Activated naive CD4-positive, alpha-beta T cell treated with anti-CD3 and anti-CD28 coated beads for 36 hours (primary cell): ENCODE results near the gene METTL24. TPM values are rescaled to one million over a fixed set of nuclear protein-coding genes. Genes with fewer than 3 reads are reported as not detected.

Experiments
- CTCF ChIA-PET: fragments of 350-600 bp; sonication (Branson Sonifier 250); formaldehyde crosslinking; loops from one replicate; lab custom pipeline; 2021; ENCODE audit warnings: antibody characterized with exemption; lab: Charles Lee
- DNase-seq: peaks from one replicate; pipeline ENCODE4 v3.0.0-alpha.2; 2020
- H3K27ac Mint-ChIP-seq: one replicate; pipeline ENCODE4 v1.8.0; 2021; ENCODE audit warnings: mild to moderate bottlenecking, mixed read lengths
- H3K27me3 Mint-ChIP-seq: one replicate; pipeline ENCODE4 v1.8.0; 2021; ENCODE audit warnings: low read depth, mixed read lengths
- H3K36me3 Mint-ChIP-seq: one replicate; pipeline ENCODE4 v1.8.0; 2021; ENCODE audit warnings: low read depth, mixed read lengths
- H3K4me1 Mint-ChIP-seq: one replicate; pipeline ENCODE4 v1.8.0; 2021; ENCODE audit warnings: low read depth, mixed read lengths
- H3K4me3 Mint-ChIP-seq: one replicate; pipeline ENCODE4 v1.8.0; 2021; ENCODE audit warnings: mild to moderate bottlenecking, moderate library complexity, mixed read lengths
- H3K9me3 Mint-ChIP-seq: one replicate; pipeline ENCODE4 v1.8.0; 2021; ENCODE audit warnings: mixed read lengths
- intact Hi-C: fragments of 100-400 bp; cut with micrococcal nuclease; formaldehyde crosslinking; loops from one replicate; pipeline ENCODE4 v1.15.1; 2023
- total RNA-seq, 2 experiments: library from RNA; stranded (reverse); gene quantifications; one replicate each; pipeline ENCODE4 v1.2.3, GENCODE V29; 2021

Gene METTL24
- total RNA-seq, 2 experiments from 2014 or later: not detected

DNA sequence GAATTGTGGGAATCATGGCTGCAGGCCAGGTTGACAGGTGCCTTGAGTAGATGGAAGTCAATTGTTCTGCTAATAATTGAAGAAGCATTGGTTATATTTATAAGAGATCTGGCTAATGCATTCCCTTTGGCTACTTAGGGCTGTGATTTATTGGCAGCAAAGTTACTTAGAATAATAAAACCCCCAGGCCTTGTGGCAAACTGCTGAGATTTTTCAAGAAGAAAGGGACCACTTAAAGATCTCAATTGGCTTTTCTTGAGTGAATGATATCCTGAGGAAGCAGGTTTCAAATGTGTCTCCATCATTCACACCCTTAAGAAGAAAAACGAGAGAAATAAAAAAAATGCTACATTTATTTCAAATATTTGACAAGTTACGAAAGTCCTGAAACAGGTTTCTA, 29.8 kb upstream of the METTL24 start:
- Mint-ChIP-seq H3K9me3 (no peaks in the 10 kb centered on the region), H3K4me3 (no peak overlapping the region), H3K36me3 (no peaks in the 10 kb centered on the region), H3K4me1 (peaks cover 6% of the 10 kb centered on the region), H3K27ac (no peak overlapping the region), H3K27me3 (no peaks in the 10 kb centered on the region)
- no peak for DNase-seq
- intact Hi-C loops: no loop called here
- CTCF ChIA-PET: interaction anchor here (6.2 kb wide), 1 partner anchor 348 kb away, joined by 74 read pairs; no protein-coding TSS in a partner anchor

DNA sequence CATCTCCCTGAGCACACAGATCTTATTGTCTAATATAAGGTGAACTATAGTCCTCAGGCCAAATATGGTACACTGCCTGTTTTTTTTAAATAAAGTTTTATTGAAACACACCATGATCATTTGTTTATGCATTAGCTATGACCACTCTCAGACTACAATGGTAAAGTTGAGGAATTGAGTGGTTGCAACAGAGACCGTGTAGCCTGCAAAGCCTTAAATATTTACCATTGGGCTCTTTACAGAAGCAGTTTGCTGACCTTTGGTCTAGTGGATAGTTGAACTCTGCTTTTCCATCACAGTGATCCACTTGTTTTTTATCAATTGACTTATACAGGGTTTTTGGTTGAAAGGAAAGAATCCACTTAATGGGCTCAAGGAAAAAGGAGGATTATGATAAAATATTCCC, 27.3 kb upstream of the METTL24 start:
- H3K4me3 Mint-ChIP-seq: no peak overlapping the region
- H3K9me3 Mint-ChIP-seq: peaks cover 2% of the 10 kb centered on the region
- DNase-seq: no peak
- peaks cover 3% of the 10 kb centered on the region for H3K27me3 Mint-ChIP-seq
- H3K36me3 Mint-ChIP-seq: no peaks in the 10 kb centered on the region
- CTCF ChIA-PET: interaction anchor here (0.6 to 1.6 kb wide), 4 partner anchors 91 to 858 kb away, joined by 3 to 5 read pairs (median 4); no protein-coding TSS in a partner anchor
- intact Hi-C loops: no loop called here
- peaks cover 3% of the 10 kb centered on the region for H3K4me1 Mint-ChIP-seq
- H3K27ac Mint-ChIP-seq: no peak overlapping the region

DNA sequence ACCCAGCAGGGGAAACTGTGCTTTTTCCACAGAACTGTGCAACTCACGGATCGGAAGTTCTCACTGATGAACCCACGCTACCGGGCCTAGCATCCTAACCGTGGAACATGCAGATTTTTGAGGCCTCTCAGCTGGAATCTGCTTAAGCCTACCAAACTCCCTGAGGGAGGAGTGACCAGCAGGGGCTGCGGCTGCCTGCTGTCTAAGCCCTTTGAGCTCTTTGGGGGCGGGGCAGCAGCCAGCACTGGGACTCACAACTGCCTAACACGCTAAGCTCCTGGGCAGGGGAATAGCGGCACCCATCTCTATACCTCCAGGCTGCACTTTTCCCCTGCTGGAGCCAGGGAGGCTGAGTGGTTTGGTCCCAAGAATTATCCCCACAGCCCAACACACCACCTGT, 20.4 kb upstream of the METTL24 start:
- Mint-ChIP-seq H3K9me3 (peaks cover 2% of the 10 kb centered on the region), H3K36me3 (no peaks in the 10 kb centered on the region), H3K27ac (no peak overlapping the region), H3K27me3 (peaks cover 3% of the 10 kb centered on the region), H3K4me3 (no peak overlapping the region), H3K4me1 (no peaks in the 10 kb centered on the region)
- DNase-seq: no peak
- CTCF ChIA-PET: no interaction called here
- intact Hi-C loops: no loop called here

GRCh38 chr6:110369066-110369465, 10.9 kb upstream of the METTL24 start:
- Mint-ChIP-seq H3K9me3 (no peaks in the 10 kb centered on the region), H3K4me1 (peaks cover 20% of the 10 kb centered on the region), H3K36me3 (no peaks in the 10 kb centered on the region), H3K27me3 (peaks cover 3% of the 10 kb centered on the region), H3K27ac (no peak overlapping the region), H3K4me3 (no peak overlapping the region)
- CTCF ChIA-PET: no interaction called here
- intact Hi-C loops: no loop called here
- DNase-seq: no peak

- no peaks in the 10 kb centered on the region for H3K36me3 Mint-ChIP-seq
- no peak for DNase-seq
- CTCF ChIA-PET: no interaction called here
- no peak overlapping the region for H3K4me3 Mint-ChIP-seq
- H3K27ac Mint-ChIP-seq: no peak overlapping the region
- intact Hi-C loops: no loop called here
- peaks cover 20% of the 10 kb centered on the region for H3K4me1 Mint-ChIP-seq
- peaks cover 3% of the 10 kb centered on the region for H3K27me3 Mint-ChIP-seq
- H3K9me3 Mint-ChIP-seq: no peaks in the 10 kb centered on the region
These were observed 10.1 kb upstream of the METTL24 start for GRCh38 chr6:110368284-110368683.

GRCh38 chr6:110367825-110368224, 9.7 kb upstream of the METTL24 start:
- CTCF ChIA-PET: interaction anchor here (1.1 kb wide), 1 partner anchor 190 kb away, joined by 4 read pairs; no protein-coding TSS in a partner anchor
- peaks cover 20% of the 10 kb centered on the region for H3K4me1 Mint-ChIP-seq
- no peaks in the 10 kb centered on the region for H3K9me3 Mint-ChIP-seq
- no peak overlapping the region for H3K4me3 Mint-ChIP-seq
- peaks cover 3% of the 10 kb centered on the region for H3K27me3 Mint-ChIP-seq
- no peaks in the 10 kb centered on the region for H3K36me3 Mint-ChIP-seq
- intact Hi-C loops: no loop called here
- H3K27ac Mint-ChIP-seq: no peak overlapping the region
- DNase-seq: no peak

DNA sequence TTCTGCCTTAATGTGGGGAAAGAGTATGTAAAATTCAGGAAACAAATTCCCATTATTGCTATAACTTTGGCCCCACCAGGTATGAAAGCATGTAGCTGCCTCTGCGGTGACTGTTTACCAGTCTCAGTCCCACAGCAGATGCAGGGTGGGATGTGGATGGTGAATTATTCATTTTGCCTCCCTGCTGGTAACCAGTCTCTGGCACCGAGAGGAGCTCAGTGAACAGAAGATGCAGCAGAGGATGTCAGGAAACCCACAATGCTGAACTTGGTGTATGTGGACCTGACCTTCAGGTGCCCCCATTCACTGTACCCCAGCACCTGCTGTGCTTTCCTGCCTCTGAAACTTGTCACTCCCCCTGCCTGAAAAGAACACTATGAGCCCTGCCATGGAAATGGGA, 8.8 kb upstream of the METTL24 start:
- Mint-ChIP-seq H3K27ac (no peak overlapping the region), H3K9me3 (no peaks in the 10 kb centered on the region), H3K27me3 (peaks cover 4% of the 10 kb centered on the region), H3K4me1 (peaks cover 20% of the 10 kb centered on the region), H3K4me3 (no peak overlapping the region), H3K36me3 (no peaks in the 10 kb centered on the region)
- CTCF ChIA-PET: interaction anchor here (1.1 kb wide), 2 partner anchors 189 to 328 kb away, joined by 3 to 4 read pairs; no protein-coding TSS in a partner anchor
- DNase-seq: no peak
- intact Hi-C loops: no loop called here

DNA sequence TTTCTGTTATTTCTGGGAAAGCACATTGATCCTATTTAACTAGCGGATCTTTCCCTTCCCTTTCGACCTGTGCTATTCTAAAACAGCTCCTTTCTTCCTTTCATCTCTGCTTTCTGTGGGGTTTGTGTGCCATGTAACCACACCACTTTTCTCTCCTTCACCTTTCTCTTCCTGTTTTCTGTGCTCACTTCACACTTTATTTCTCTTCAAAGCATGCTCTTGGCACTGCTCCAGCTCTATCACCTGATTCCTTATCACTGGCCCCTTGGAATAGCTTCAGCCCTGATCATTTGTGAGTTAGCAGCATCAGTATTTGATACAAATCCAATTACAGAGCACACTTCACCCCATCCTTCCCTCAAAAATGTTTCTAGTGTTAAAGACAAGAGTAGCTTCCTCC, 8.1 kb upstream of the METTL24 start:
- CTCF ChIA-PET: interaction anchor here (0.6 to 1.1 kb wide), 3 partner anchors 24 to 327 kb away, joined by 3 to 5 read pairs (median 4); no protein-coding TSS in a partner anchor
- H3K36me3 Mint-ChIP-seq: no peaks in the 10 kb centered on the region
- intact Hi-C loops: no loop called here
- H3K4me1 Mint-ChIP-seq: peaks cover 20% of the 10 kb centered on the region
- DNase-seq: peak; percentile 17
- no peak overlapping the region for H3K4me3 Mint-ChIP-seq
- H3K27me3 Mint-ChIP-seq: peaks cover 4% of the 10 kb centered on the region
- H3K27ac Mint-ChIP-seq: no peak overlapping the region
- no peaks in the 10 kb centered on the region for H3K9me3 Mint-ChIP-seq

DNA sequence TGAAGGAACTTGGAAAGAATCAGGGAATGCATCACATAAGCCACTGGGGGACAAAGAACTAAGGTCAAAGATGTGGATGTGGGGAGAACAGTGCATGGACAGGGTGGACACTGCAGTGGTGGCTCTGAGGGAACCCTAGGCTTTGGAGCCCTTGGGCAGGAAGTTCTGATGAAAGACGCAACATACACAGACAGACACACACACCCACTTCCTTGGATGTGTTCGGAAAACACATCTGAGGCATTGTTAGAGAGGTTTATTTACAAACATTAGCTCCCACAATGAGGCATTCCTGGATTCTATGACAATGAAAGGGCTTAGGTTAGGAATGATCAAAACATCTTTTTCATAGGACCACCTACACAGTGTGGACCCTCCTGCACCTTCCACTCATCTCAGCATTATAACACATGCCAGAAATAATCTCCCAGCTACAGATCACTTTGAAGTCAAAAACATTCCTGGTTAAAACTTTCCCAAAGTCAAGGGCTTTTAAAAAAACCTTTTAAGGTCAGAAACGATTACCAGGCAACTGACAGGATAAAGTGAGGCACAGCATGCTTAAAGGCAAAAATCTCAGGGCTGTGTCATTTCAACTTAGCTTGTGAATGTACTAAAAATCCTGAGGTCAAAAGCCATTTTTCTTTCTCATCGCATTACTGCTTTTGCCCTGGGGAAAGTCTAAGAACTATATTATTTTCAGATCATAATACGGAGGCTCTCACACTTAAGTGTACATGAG, 6.4 kb upstream of the METTL24 start:
- Mint-ChIP-seq H3K36me3 (no peaks in the 10 kb centered on the region), H3K27me3 (peaks cover 4% of the 10 kb centered on the region), H3K4me1 (peaks cover 20% of the 10 kb centered on the region), H3K4me3 (no peak overlapping the region), H3K9me3 (no peaks in the 10 kb centered on the region), H3K27ac (no peak overlapping the region)
- intact Hi-C loops: no loop called here
- CTCF ChIA-PET: interaction anchor here (0.6 to 1.4 kb wide), 2 partner anchors 27 to 73 kb away, joined by 3 to 5 read pairs; no protein-coding TSS in a partner anchor
- DNase-seq: no peak

DNA sequence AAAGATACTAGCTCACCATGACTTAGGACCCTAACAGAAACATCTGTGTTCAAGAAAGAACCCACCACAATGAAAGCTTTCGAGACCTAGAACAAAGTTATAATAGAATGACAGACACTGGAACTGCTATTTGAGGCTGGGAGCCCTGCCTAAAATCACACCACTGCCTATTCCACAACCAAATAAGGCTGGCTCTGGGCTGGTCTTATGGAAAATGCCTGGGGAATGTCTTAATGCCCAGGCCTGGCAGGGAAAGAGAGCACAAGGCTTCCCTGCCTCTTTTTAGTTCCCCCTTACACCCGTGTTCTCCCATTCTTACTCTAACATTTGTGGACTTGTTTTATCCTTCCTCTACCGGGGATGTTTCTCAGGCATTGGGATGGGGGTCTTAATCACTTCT, 5.6 kb upstream of the METTL24 start:
- H3K9me3 Mint-ChIP-seq: no peaks in the 10 kb centered on the region
- no peaks in the 10 kb centered on the region for H3K36me3 Mint-ChIP-seq
- H3K27ac Mint-ChIP-seq: no peak overlapping the region
- intact Hi-C loops: no loop called here
- H3K4me3 Mint-ChIP-seq: no peak overlapping the region
- DNase-seq: no peak
- peaks cover 10% of the 10 kb centered on the region for H3K27me3 Mint-ChIP-seq
- CTCF ChIA-PET: no interaction called here
- peaks cover 20% of the 10 kb centered on the region for H3K4me1 Mint-ChIP-seq

DNA sequence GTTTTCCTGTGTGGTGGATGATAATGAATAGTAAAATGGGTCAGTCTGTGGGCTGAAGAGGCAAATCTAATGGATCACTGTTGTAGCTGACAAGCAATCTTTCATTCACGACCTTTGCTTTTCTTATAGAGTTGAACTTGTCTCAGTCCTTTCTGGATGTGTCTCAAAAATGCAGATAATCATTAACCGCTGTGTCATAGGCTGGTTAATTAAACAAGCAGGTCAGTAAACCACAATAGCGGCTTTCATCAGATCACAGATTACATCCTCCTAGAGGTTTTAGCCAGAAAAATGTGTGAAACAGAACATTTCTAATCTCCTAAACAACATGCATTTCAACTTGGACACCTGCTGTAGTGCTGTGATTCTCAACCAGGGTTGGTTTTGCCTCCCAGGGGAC, 2.5 kb upstream of the METTL24 start:
- peaks cover 11% of the 10 kb centered on the region for H3K4me1 Mint-ChIP-seq
- no peak overlapping the region for H3K4me3 Mint-ChIP-seq
- DNase-seq: no peak
- intact Hi-C loops: no loop called here
- no peak overlapping the region for H3K27ac Mint-ChIP-seq
- CTCF ChIA-PET: no interaction called here
- peaks cover 30% of the 10 kb centered on the region for H3K27me3 Mint-ChIP-seq
- H3K9me3 Mint-ChIP-seq: no peaks in the 10 kb centered on the region
- no peaks in the 10 kb centered on the region for H3K36me3 Mint-ChIP-seq

GRCh38 chr6:110359556-110359955, 1.4 kb upstream of the METTL24 start:
- Mint-ChIP-seq H3K27ac (no peak overlapping the region), H3K9me3 (no peaks in the 10 kb centered on the region), H3K36me3 (no peaks in the 10 kb centered on the region), H3K27me3 (peaks cover 33% of the 10 kb centered on the region), H3K4me1 (peaks cover 8% of the 10 kb centered on the region), H3K4me3 (no peak overlapping the region)
- CTCF ChIA-PET: no interaction called here
- intact Hi-C loops: no loop called here
- no peak for DNase-seq
